ENCODE data around the gene STIMATE.

DNA sequence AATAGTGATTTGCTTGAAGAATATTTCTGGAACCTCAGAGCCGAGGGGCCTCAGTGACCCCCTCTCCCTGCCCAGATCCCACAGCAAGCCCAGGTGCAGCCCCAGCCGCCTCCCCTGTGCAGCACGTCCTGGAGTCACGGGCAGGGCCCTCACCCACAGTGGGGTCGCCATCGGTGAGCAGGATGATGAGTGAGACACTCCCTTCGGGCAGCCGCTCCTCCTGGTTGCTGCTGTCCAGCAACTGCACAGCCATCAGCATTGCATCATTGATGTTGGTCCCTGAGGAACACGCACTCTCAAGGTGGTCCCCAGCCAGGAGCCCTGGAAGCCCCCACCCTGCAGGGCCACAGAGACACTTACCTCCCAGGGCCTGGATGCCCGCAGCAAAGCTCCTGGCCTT lies 73.3 kb downstream of the STIMATE start:
- TF ChIP-seq NFXL1 (IDR thresholded peaks at IDR 0.05; ENCODE audit: borderline replicate concordance) = no peak
- TF ChIP-seq MAX (IDR thresholded peaks at IDR 0.05; ENCODE audit: low read depth, low read length) = no peak

All from GM12878 (cell line).